Transverse colon (tissue), 4 donors: ENCODE results near the gene LRRC8D. TPM values are rescaled to one million over a fixed set of nuclear protein-coding genes. Genes with fewer than 3 reads are reported as not detected.

Source experiments
- DNase-seq: peaks from one replicate; pipeline ENCODE4 v3.0.0-alpha.2; 2019
- H3K27ac ChIP-seq, 4 donors: fragments of 200-600 bp; sonication (generic); 2 replicates each; pipeline ENCODE4 v1.5.1; 2016 to 2018; ENCODE audit warnings: inconsistent platforms in 4 of 4
- H3K27me3 ChIP-seq: fragments of 200-600 bp; sonication (generic); 2 replicates; pipeline ENCODE4 v1.5.1; 2017; ENCODE audit warnings: inconsistent platforms
- H3K36me3 ChIP-seq, 4 donors: fragments of 200-600 bp; sonication (generic); 2 replicates each; pipeline ENCODE4 v1.5.1; 2017 to 2019; ENCODE audit warnings: inconsistent platforms in 4 of 4
- H3K4me1 ChIP-seq, 4 donors: fragments of 200-600 bp; sonication (generic); 2 replicates each; pipeline ENCODE4 v1.5.1; 2017 to 2020; ENCODE audit warnings: inconsistent platforms in 4 of 4
- H3K4me3 ChIP-seq, 4 donors: fragments of 200-600 bp; sonication (generic); 1 replicate in 1 of 4; 2 replicates in 3 of 4; pipeline versions ENCODE4 v1.5.1 to v1.6.1; 2017 to 2019; ENCODE audit warnings: inconsistent platforms in 4 of 4
- H3K9me3 ChIP-seq, 2 donors: fragments of 200-600 bp; sonication (generic); 2 replicates each; pipeline ENCODE4 v1.5.1; 2017 to 2019; ENCODE audit warnings: inconsistent platforms in 2 of 2
- CTCF ChIP-seq, 5 experiments: fragments of 200-600 bp in 3 of 5; fragments of 450-650 bp in 2 of 5; sonication (generic) in 3 of 5; IDR thresholded peaks; 1 replicate in 2 of 5; 2 replicates in 3 of 5; pipeline ENCODE4 v1.5.1; 2016 to 2017; ENCODE audit warnings: antibody characterized with exemption in 5 of 5, inconsistent platforms in 3 of 5, mild to moderate bottlenecking in 2 of 5, moderate library complexity in 1 of 5
- EP300 ChIP-seq: sonication (generic); formaldehyde crosslinking; IDR thresholded peaks from one replicate; pipeline ENCODE4 v1.6.1; 2017; ENCODE audit warnings: antibody characterized with exemption, low read depth
- POLR2A ChIP-seq: fragments of 450-650 bp; IDR thresholded peaks from one replicate; pipeline ENCODE4 v1.6.1; 2016; ENCODE audit warnings: antibody characterized with exemption, mild to moderate bottlenecking, moderate library complexity
- POLR2AphosphoS5 ChIP-seq, 3 donors: sonication (generic); formaldehyde crosslinking; IDR thresholded peaks; one replicate each; pipeline ENCODE4 v1.6.1; 2016; ENCODE audit warnings: antibody characterized with exemption in 3 of 3
- WGBS, 2 donors: methylation state at CpG; one replicate each; pipeline ENCODE4 v1.1.5; 2018; ENCODE audit warnings: low coverage in 1 of 2; 5-methylcytosine and 5-hydroxymethylcytosine counted together
- in situ Hi-C, 4 donors: fragments of 200-750 bp; cut with MboI; loops; one replicate each; pipeline versions ENCODE4 v1.15.0 to v1.15.1; 2017; ENCODE audit warnings: low sequenced_read_pairs in 3 of 4, low pct_ligation_motif_present in 1 of 4, low pct_unique_long_range_greater_than_20kb in 1 of 4
- intact Hi-C: fragments of 100-400 bp; cut with DNase I; formaldehyde crosslinking; loops from one replicate; pipeline ENCODE4 v1.15.1; 2023; ENCODE audit warnings: low total_unique reads
- total RNA-seq, 4 donors: library from RNA; depleted of rRNA; stranded (reverse); fragments of >200 nt; gene quantifications; one replicate each; pipeline ENCODE4 v1.1.0, GENCODE V29; 2016

Gene LRRC8D
- total RNA-seq, 4 donors from 2014 or later, result 8.2 to 81.5 (median 52.4) TPM

GRCh38 chr1:89810880-89811279, 10.0 kb upstream of the LRRC8D start:
- no peak overlapping the region for H3K4me3 ChIP-seq
- H3K4me1 ChIP-seq, result peaks cover 0 to 6% (median 0%) of the 10 kb centered on the region in 4 donors
- WGBS, 2 donors, result 86 to 96% methylated on average over 1 of the region's 1 CpG
- H3K9me3 ChIP-seq, result no peaks in the 10 kb centered on the region
- no peaks in the 10 kb centered on the region for H3K36me3 ChIP-seq
- H3K27me3 ChIP-seq, result no peaks in the 10 kb centered on the region
- DNase-seq, result no peak
- H3K27ac ChIP-seq, result no peak overlapping the region
- in situ Hi-C loops, result no loop called here
- intact Hi-C loops, result no loop called here
- no peak for TF ChIP-seq CTCF (IDR thresholded peaks at IDR 0.05)
- TF ChIP-seq POLR2AphosphoS5 (IDR thresholded peaks at IDR 0.05), result no peak

GRCh38 chr1:89812992-89813391, 7.8 kb upstream of the LRRC8D start:
- Histone ChIP-seq H3K27me3 (no peaks in the 10 kb centered on the region), H3K4me3 (no peak overlapping the region), H3K36me3 (no peaks in the 10 kb centered on the region), H3K9me3 (no peaks in the 10 kb centered on the region), H3K4me1 (peaks cover 0 to 6% (median 0%) of the 10 kb centered on the region in 4 donors), H3K27ac (peak overlapping the region in 3 of 4 donors; percentile 18 to 60 (median 57))
- WGBS, 2 donors, result 56 to 60% methylated on average over 1 of the region's 1 CpG
- peak; percentile 88 to 97 (median 93) for TF ChIP-seq POLR2AphosphoS5 (IDR thresholded peaks at IDR 0.05)
- no peak for TF ChIP-seq EP300
- in situ Hi-C loops (no loop called here), intact Hi-C loops (no loop called here)
- no peak for DNase-seq

- intact Hi-C loops (no loop called here), in situ Hi-C loops (no loop called here)
- no peak for TF ChIP-seq CTCF (IDR thresholded peaks at IDR 0.05)
- TF ChIP-seq POLR2AphosphoS5 (IDR thresholded peaks at IDR 0.05), result no peak
- TF ChIP-seq POLR2A, result no peak
- no peak for TF ChIP-seq EP300
- no peak overlapping the region for H3K27ac ChIP-seq
- peaks cover 0 to 9% (median 2%) of the 10 kb centered on the region in 4 donors for H3K4me1 ChIP-seq
- DNase-seq, result no peak
- no peaks in the 10 kb centered on the region for H3K9me3 ChIP-seq
- 86 to 91% methylated on average over 1 of the region's 1 CpG for WGBS, 2 donors
- no peaks in the 10 kb centered on the region for H3K36me3 ChIP-seq
- H3K27me3 ChIP-seq, result no peaks in the 10 kb centered on the region
- no peak overlapping the region for H3K4me3 ChIP-seq
Measured at GRCh38 chr1:89815040-89815439, 5.8 kb upstream of the LRRC8D start.

- Histone ChIP-seq H3K4me1 (peaks cover 0 to 14% (median 8%) of the 10 kb centered on the region in 4 donors), H3K36me3 (no peaks in the 10 kb centered on the region), H3K27ac (no peak overlapping the region), H3K27me3 (no peaks in the 10 kb centered on the region), H3K4me3 (no peak overlapping the region), H3K9me3 (no peaks in the 10 kb centered on the region)
- intact Hi-C loops, result no loop called here
- TF ChIP-seq POLR2A (no peak), POLR2AphosphoS5 (IDR thresholded peaks at IDR 0.05) (no peak), EP300 (no peak), CTCF (IDR thresholded peaks at IDR 0.05) (no peak)
- DNase-seq, result no peak
- WGBS, 2 donors, result 60 to 80% methylated on average over 5 of the region's 5 CpGs
- in situ Hi-C loops, result no loop called here
Measured at GRCh38 chr1:89815611-89816010, 5.2 kb upstream of the LRRC8D start.

GRCh38 chr1:89816366-89816765, 4.5 kb upstream of the LRRC8D start:
- H3K4me3 ChIP-seq, result no peak overlapping the region
- in situ Hi-C loops, result no loop called here
- peaks cover 0 to 14% (median 8%) of the 10 kb centered on the region in 4 donors for H3K4me1 ChIP-seq
- H3K36me3 ChIP-seq, result no peaks in the 10 kb centered on the region
- no peaks in the 10 kb centered on the region for H3K9me3 ChIP-seq
- 96% methylated on average over 2 of the region's 2 CpGs for WGBS, 2 donors
- DNase-seq, result no peak
- no peak overlapping the region for H3K27ac ChIP-seq
- no peaks in the 10 kb centered on the region for H3K27me3 ChIP-seq
- intact Hi-C loops, result no loop called here
- TF ChIP-seq POLR2AphosphoS5 (IDR thresholded peaks at IDR 0.05), result no peak
